Uterus (tissue), 4 donors: ENCODE measurements around the gene SLC2A2. TPM values are rescaled to one million over a fixed set of nuclear protein-coding genes. Genes with fewer than 3 reads are reported as not detected.

Experiments
- DNase-seq, 2 donors: peaks; one replicate each; pipeline ENCODE4 v3.0.0-alpha.2; 2019 to 2020
- H3K27ac ChIP-seq, 2 donors: fragments of 200-600 bp; sonication (generic); 1 replicate in 1 of 2; 2 replicates in 1 of 2; pipeline ENCODE4 v1.5.1; 2016 to 2018
- H3K27me3 ChIP-seq, 2 donors: fragments of 200-600 bp; sonication (generic); one replicate each; pipeline ENCODE4 v1.5.1; 2018 to 2019; ENCODE audit warnings: control low read depth in 1 of 2
- H3K36me3 ChIP-seq, 2 donors: fragments of 200-600 bp; sonication (generic); one replicate each; pipeline ENCODE4 v1.5.1; 2019; ENCODE audit warnings: control low read depth in 1 of 2
- H3K4me1 ChIP-seq, 2 donors: fragments of 200-600 bp; sonication (generic); one replicate each; pipeline ENCODE4 v1.5.1; 2018 to 2019; ENCODE audit warnings: control low read depth in 1 of 2
- H3K4me3 ChIP-seq, 2 donors: fragments of 200-600 bp; sonication (generic); 1 replicate in 1 of 2; 2 replicates in 1 of 2; pipeline ENCODE4 v1.5.1; 2018 to 2019; ENCODE audit warnings: mild to moderate bottlenecking in 1 of 2
- H3K9me3 ChIP-seq, 2 donors: fragments of 200-600 bp; sonication (generic); one replicate each; pipeline ENCODE4 v1.5.1; 2019; ENCODE audit warnings: control low read depth in 1 of 2
- CTCF ChIP-seq, 4 experiments: fragments of 200-600 bp in 2 of 4; fragments of 450-650 bp in 2 of 4; sonication (generic) in 2 of 4; IDR thresholded peaks; one replicate each; pipeline ENCODE4 v1.5.1; 2016 to 2019; ENCODE audit warnings: antibody characterized with exemption in 4 of 4, mild to moderate bottlenecking in 2 of 4, moderate library complexity in 1 of 4
- POLR2A ChIP-seq, 2 donors: fragments of 450-650 bp; IDR thresholded peaks; one replicate each; pipeline ENCODE4 v1.6.1; 2016; ENCODE audit warnings: antibody characterized with exemption in 2 of 2, mild to moderate bottlenecking in 1 of 2, moderate library complexity in 1 of 2
- intact Hi-C: fragments of 100-400 bp; cut with DNase I; formaldehyde crosslinking; loops from one replicate; pipeline ENCODE4 v1.15.1; 2023; ENCODE audit warnings: low total_unique reads
- total RNA-seq, 4 donors: library from RNA; depleted of rRNA in 3 of 4; stranded (reverse); fragments of >200 nt in 3 of 4; gene quantifications; one replicate each; pipeline versions ENCODE4 v1.1.0 to v1.2.4, GENCODE V29; 2014 to 2023
- donor health status: DM: yes; HTN: yes; CAD: no.

SLC2A2 gene
- total RNA-seq, 4 donors from 2014 or later = not detected

- Histone ChIP-seq H3K4me3 (no peak overlapping the region), H3K4me1 (no peaks in the 10 kb centered on the region), H3K9me3 (no peaks in the 10 kb centered on the region), H3K36me3 (no peaks in the 10 kb centered on the region), H3K27me3 (no peaks in the 10 kb centered on the region), H3K27ac (no peak overlapping the region)
- intact Hi-C loops = no loop called here
- no peak for TF ChIP-seq CTCF (IDR thresholded peaks at IDR 0.05)
- TF ChIP-seq POLR2A (IDR thresholded peaks at IDR 0.05) = no peak
- DNase-seq = no peak
Observed at GRCh38 chr3:170988378-170988777, 38.1 kb downstream of the SLC2A2 start.

GRCh38 chr3:170985304-170985703 lies 41.2 kb downstream of the SLC2A2 start:
- Histone ChIP-seq H3K36me3 (no peaks in the 10 kb centered on the region), H3K27me3 (no peaks in the 10 kb centered on the region), H3K4me1 (no peaks in the 10 kb centered on the region), H3K27ac (no peak overlapping the region), H3K4me3 (no peak overlapping the region), H3K9me3 (no peaks in the 10 kb centered on the region)
- intact Hi-C loops = no loop called here
- no peak for TF ChIP-seq CTCF (IDR thresholded peaks at IDR 0.05)
- no peak for TF ChIP-seq POLR2A (IDR thresholded peaks at IDR 0.05)
- no peak for DNase-seq

DNA sequence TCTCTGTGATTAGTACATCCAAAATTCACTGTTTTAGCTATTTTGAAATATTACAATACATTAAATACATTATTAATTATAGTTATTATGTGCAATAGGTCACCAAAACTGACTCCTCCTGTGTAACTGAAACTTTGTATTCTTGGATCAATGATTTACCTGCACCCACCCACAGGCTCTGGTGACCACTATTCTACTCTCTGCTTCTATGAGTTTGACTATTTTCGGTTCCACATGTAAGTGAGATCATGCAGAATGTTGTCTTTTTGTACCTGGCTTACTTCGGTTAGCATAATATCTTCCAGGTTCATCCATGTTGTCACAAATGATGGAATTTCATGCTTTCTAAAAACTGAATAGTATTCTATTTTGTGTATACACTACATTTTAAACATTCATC lies 43.8 kb downstream of the SLC2A2 start:
- H3K4me3 ChIP-seq = no peak overlapping the region
- H3K27ac ChIP-seq = no peak overlapping the region
- TF ChIP-seq CTCF (IDR thresholded peaks at IDR 0.05) (no peak), POLR2A (IDR thresholded peaks at IDR 0.05) (no peak)
- no peaks in the 10 kb centered on the region for H3K9me3 ChIP-seq
- DNase-seq = no peak
- no peaks in the 10 kb centered on the region for H3K36me3 ChIP-seq
- intact Hi-C loops = no loop called here
- H3K27me3 ChIP-seq = no peaks in the 10 kb centered on the region
- H3K4me1 ChIP-seq = no peaks in the 10 kb centered on the region

DNA sequence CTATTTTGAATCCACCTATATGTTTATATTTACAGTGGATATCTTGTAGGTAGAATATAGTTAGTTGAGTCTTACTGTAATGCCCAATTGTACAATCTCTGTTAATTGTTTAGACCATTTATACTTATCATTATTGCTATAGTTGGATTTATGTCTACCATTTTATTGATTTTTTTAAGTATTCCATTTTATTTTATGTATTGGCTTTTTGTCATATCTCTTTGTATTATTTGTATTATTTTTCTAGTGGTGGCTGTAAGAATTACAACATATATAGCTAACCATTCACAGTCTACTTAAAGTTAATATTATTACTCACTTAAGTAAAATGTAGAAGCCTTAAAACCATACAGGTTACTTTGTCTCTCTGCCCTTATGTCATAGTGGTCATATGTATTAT lies 46.1 kb downstream of the SLC2A2 start:
- Histone ChIP-seq H3K27me3 (no peaks in the 10 kb centered on the region), H3K27ac (no peak overlapping the region), H3K9me3 (no peaks in the 10 kb centered on the region), H3K4me1 (no peaks in the 10 kb centered on the region), H3K4me3 (no peak overlapping the region), H3K36me3 (no peaks in the 10 kb centered on the region)
- intact Hi-C loops = no loop called here
- TF ChIP-seq POLR2A (IDR thresholded peaks at IDR 0.05) (no peak), CTCF (IDR thresholded peaks at IDR 0.05) (no peak)
- no peak for DNase-seq

DNA sequence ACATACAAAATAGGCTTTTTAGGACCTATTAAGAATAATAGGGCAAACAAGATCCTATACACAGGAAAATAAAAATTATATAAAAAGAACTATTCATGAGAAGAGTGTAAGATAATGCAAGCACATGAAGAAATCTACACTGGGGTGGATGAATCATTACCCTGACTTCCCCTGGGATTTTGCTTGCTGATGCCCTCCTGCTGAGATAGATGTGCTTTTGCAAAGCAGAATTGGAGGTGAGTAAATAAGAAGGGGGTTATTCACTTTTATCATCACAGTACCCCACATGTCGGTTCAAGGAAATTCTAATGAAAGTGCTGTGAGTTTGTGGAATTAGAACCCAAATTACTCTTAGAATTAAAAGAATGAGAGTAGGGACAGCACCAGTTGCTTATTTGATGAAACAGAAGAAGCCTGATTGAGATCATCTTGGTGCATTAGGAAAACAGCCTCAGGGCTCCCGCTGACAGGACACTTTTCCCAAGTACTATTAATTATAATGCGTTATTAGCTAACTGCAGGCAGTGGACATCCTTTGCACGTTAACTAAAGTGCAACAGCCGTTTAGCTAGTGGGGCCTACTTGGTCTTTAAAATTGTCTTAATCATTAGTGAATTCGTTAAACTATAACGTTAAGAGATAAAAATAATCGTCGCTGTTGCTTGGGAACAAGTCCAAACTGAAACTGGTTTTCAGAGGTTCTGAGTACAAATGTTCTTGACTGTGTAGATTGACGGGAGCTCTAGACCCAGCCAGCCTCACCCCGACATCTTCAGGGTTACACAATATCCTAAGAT lies 48.4 kb downstream of the SLC2A2 start:
- intact Hi-C loops = no loop called here
- Histone ChIP-seq H3K4me1 (no peaks in the 10 kb centered on the region), H3K9me3 (no peaks in the 10 kb centered on the region), H3K36me3 (no peaks in the 10 kb centered on the region), H3K27ac (no peak overlapping the region), H3K4me3 (no peak overlapping the region), H3K27me3 (no peaks in the 10 kb centered on the region)
- TF ChIP-seq POLR2A (IDR thresholded peaks at IDR 0.05) = no peak
- TF ChIP-seq CTCF (IDR thresholded peaks at IDR 0.05) = no peak
- DNase-seq = no peak
